HT1080 (cell line): Measurements from ENCODE around the gene RAD51B. TPM values are rescaled to one million over a fixed set of nuclear protein-coding genes. Genes with fewer than 3 reads are reported as not detected.
A peak's percentile ranks its signal among the peaks of the same experiment; 100 is the strongest.
"Not testable (repeated sequence)": the region's sequence is repeated elsewhere in the genome, so short reads cannot be mapped to it uniquely, and the experiment has no call there.

Experiments
- DNase-seq: peaks from one replicate; pipeline ENCODE4 v3.0.0-alpha.2; 2015; ENCODE audit warnings: low read depth
- total RNA-seq: library from RNA; depleted of rRNA; stranded (reverse); fragments of >200 nt; shearing (Covaris generic); gene quantifications from 2 replicates; pipeline ENCODE4 v1.2.3, GENCODE V29; 2014

Gene RAD51B
- total RNA-seq, 1 experiment from 2014 or later: 8.5 TPM

DNA sequence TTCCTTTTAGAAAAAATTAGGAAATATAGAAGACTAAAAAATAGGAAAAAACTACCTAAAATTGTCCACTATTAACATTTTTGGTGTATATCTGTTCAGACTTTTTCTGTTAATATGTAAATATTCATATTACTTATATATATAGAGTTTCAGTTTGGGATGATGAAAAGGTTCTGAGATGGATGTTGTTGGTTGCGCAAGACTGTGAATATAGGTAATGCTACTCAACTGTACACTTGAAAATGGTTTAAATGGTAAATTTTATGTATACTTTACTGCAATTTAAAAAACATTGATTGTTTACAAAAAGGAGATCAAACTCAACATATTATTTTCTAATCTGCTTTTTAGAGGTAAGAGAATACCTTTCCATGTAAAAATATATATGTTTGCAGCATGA is 200.9 kb downstream of the RAD51B start:
- DNase-seq: no peak

DNA sequence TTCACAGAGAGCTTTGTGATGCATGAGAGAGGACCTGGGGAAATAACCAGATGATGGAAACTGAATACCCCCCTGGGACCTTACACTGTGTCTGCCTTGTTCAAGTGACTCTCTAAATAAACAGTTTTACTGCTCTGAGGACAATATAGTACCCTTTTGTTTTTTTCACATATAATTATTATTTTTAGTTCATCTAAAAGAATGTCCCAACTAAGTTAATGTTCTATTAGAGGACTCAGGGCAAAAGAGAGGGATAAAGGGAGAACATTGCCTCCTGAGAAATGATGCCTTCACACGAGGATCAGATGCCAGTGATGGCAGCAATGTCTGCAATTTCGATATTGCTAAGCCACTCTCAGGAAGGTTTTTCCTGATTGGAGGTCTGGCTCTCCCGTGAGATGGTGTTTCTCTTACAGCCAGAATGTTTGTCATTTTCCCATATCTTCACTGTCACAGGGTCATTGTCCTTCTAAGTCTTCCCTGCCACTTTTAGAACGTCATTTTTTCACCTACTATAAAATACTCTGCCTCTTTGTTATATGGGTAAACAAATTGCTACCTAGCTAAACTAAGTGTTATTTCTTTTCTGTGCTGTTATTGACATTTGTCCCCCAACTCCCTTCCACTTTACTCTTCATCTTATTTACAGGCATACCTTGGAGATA is 201.6 kb downstream of the RAD51B start:
- DNase-seq: no peak

DNA sequence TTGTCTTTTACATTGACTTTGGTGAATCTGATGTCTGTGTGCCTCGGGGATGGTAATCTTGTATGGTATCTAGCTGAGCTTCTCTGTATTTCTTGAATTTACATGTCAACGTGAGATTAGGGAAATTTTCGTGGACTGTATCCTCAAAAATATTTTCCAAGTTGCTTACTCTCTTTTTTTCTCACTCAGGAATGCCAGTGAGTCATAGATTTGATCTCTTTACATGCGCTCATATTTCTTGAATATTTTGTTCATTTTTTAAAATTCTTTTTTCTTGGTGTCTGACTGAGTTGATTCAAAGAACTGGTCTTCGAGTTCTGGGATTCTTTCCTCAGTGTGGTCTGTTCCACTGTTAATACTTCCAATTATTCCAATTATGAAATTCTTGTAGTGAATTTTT is 207.7 kb downstream of the RAD51B start:
- no peak for DNase-seq

DNA sequence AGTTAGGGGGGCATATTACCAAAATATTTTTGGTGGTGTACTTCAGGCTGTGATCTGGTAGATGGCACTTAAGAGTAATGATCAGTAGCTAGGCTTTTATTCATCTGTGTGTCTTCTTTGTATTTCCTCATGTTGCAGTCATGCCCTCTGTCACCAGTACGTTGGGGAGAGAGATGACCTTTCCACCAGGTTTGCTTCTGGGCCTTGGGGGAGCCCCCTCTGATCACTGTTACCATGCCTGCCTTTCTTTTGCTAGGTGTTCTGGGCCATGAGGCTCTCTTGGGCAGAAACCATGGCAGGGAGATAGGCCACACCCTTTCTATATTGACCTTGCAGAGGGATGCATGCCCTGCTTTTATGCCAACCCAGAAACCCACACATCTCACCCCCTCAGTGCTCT is 208.5 kb downstream of the RAD51B start:
- DNase-seq: no peak

DNA sequence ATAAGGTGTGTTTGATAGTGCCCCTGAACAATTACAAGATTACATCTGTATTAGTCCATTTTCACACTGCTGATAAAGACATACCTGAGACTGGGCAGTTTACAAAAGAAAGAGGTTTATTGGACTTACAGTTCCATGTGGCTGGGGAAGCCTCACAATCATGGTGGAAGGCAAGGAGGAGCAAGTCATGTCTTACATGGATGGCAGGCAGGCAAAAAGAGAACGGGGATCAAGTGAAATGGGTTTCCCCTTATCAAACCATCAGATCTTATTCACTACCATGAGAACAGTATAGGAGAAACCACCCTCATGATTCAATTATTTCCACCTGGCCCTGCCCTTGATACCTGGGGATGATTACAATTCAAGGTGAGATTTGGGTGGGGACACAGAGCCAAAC is 211.4 kb downstream of the RAD51B start:
- DNase-seq: not testable (repeated sequence)

DNA sequence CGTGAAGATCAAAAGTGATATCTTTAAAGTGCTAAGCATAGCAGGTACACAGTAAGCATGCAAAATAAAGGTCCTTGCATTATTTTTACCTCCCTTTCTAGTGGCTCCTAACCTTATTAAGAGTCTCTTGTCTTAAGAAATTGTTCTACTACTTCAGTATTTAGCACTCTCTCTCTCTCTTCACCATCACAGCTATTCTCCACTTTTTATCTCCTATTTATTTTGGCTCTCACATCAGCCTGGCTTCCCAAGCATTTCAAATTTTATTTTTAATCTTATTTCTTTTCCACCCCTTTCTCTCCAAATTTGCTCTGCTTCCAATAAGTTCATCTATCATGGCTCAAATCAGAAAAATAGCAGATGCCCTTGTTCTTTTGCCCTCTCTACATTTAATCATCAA is 212.6 kb downstream of the RAD51B start:
- no peak for DNase-seq

DNA sequence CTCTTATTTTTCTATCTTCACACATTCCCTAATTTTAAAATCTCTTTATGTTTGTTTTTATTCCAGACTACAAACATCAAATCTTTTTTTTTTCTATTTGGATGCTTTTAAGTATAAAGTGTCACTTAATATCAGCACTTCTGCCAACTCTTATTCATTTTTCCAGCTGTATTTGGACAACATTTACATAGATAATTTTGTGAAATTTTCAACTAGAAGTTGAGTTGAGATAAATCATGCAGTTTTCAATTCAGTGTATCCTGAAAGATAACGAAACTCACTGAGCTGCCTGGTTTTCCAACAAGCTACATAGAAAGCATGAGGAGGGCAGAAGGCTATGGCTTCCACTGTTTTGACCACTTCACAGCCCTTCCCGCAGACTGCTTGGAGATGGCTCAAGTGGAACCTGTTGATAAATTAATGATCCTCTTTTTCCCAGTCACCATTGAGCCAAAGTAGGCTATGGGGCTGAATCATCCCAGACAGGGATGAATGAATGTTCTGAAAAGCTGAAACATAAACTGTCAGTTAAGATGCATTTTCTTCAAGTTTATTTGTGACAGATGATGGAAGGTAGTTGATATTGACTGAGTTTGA is 213.9 kb downstream of the RAD51B start:
- no peak for DNase-seq

DNA sequence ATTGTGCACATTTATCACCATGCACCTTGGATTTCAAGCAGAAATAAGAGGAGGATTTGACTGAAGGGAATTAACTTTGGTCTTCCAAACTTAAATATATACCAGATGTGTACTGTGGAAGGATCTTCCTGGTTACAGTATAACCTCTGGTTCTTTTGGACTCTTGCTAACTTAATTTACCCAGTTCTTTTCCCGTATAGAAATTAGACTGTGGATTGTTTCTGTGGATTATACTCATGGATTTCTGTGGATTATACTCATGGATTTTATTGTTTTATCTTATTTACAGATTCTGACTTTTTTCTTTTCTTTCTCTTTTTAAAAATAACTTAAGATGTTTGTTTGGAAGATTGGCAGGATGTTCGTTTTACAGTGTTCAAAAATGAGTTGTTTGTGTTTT is 215.3 kb downstream of the RAD51B start:
- DNase-seq: no peak

DNA sequence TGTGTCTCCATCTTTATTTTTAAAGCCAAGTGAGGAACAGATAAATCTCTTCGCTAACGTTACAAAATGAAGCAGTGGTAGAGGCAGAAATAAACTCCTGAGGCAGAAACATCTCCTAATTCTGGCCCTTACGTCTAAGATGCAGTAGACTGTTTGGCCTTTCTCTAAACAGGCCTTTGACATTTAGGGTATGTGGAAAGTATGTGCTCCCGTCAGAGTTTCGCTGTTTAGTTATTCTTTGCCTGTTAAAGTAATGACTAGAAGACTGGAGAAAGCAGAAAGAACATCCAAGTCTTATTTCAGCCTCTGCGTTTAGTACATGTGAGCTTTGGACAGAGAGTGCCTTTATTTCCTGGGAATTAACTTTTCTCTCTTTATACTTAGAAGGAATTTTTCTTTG is 216.6 kb downstream of the RAD51B start:
- DNase-seq: no peak

DNA sequence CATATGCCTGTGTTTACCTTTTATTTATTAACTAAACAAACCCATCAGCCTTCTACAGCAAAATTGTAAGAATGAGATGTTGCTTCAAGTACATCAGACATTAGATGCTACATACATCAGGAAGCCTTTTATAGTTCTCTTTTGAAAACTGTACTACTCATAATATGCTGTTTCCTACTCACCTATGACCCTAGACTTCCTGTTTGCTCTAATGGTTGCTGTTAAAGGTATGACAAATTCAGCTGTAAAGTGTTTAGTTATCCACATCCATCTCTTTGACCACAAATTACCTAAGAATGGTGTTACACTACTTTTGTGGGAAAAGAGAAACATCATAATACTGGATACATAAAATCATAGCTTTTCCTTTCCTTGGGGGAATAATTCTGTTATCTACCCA is 220.0 kb downstream of the RAD51B start:
- peak; percentile 35 for DNase-seq

DNA sequence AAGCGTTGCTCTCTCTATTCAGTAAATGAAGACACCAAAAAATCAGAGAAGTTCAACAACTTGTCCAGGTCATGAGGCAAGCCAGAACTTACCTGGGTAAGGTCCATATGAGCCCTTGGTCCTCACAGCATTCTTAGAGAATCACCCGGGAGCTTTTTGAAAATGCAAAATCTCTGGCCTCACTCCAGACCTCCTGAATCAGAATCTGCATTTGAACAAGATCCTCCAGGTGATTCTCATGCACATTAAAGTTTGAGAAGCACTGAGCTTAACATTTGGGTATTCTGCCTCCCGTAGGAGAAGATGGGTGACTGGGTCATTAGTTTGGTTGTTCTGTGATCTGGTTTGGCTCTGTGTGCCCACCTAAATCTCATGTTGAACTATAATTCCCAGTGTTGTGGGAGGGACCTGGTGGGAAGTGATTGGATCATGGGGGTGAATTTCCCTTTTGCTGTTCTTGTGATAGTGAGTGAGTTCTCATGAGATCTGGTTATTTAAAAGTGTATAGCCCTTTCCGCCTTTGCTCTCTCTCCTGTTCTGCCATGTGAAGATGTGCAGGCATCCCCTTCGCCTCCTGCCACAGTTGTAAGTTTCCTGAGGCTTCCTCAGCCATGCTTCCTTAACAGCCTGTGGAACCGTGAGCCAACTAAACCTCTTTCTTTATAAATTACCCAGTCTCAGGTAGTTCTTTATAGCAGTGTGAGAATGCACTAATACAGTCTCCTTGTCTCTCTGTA is 221.2 kb downstream of the RAD51B start:
- DNase-seq: no peak

DNA sequence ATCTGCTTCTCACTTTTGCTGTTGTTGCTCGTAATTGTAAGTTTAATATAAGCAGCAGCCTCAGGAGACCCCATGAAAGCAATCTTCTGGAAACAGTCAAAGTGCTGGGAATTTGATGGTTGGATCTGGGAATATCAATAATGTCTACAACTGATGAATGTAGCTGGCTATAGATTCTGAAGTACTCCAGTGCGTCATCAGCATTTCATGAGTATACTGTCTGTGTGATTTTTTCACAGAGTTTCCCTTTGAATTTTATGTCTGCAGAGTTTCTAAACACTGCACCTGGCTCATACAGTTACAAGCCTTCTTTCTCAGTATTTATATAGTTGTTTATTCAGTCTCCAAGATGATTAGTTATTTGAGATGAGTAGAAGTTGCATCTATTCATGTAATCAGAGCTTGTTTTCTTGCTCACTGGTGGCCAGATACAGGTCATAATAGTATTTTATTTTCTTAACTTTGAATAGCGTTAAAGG is 222.3 kb downstream of the RAD51B start:
- DNase-seq: no peak

DNA sequence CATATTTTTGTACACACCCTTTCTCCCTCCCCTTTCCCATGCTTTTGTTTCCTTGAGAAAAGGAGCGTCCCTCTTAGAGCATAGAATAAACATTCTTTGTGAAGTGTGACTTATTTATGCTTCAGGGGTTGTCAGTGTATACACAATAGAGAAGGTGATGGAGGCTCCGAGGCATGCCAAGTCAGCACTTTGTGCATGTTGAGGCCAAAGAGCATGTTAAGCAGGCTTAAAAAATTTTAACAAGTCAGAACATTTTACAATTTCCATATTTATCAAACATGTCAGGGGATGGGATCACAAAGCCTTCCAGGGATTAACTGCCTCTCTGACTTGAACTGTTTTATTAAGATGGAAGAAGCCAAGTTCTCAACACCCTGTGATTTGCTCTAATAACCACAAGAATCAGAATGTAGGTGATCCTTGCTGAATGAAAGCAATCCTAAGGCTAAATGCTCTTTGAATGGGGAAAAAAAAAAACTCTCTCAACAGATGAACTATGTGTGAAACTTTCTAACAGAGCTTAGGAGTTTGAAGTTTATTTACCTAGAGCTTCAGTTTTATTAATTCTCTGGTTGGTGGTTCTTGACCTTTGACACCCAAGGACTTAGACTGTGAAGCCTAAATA is 223.1 kb downstream of the RAD51B start:
- no peak for DNase-seq

DNA sequence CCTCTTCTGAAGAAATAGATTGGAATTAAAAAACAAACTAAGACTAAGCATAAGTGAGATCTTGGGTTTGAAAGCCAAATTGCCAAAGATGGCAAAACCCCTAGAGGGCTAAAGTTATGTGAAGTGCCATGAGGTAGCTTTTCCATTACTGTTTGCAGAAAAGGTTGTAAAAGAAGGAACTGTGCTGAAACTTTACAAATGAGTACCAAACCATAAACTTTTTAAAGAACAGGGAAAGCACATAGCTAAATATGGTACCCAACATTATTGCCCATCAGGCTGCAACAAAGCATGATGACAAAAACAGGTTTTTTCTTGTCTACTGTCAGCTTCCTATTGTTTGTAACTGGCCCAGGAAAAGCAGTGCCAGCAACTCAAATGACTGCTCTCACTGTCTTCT is 224.2 kb downstream of the RAD51B start:
- DNase-seq: no peak

DNA sequence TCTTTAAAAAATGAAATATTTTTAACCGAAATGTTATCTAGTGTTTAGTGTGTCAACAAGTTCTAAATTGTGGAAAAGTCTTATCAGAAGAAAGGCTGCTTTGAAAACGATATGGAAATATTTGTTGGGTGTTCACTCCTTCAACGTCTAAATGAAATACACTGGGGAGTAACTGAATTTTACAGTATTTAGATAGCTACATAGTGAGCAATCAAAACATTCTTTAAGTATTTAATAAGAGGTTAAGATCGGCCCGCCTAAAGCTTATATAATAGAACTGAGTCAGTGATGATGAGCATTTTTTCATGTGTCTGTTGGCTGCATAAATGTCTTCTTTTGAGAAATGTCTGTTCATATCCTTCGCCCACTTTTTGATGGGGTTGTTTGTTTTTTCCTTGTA is 228.3 kb downstream of the RAD51B start:
- no peak for DNase-seq

DNA sequence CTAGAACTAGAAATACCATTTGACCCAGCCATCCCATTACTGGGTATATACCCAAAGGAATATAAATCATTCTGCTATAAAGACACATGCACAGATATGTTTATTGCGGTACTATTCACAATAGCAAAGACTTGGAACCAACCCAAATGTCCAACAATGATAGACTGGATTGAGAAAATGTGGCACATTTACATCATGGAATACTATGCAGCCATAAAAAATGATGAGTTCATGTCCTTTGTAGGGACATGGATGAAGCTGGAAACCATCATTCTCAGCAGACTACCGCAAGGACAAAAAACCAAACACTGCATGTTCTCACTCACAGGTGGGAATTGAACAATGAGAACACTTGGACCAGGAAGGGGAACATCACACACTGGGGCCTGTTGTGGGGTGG is 229.2 kb downstream of the RAD51B start:
- not testable (repeated sequence) for DNase-seq

DNA sequence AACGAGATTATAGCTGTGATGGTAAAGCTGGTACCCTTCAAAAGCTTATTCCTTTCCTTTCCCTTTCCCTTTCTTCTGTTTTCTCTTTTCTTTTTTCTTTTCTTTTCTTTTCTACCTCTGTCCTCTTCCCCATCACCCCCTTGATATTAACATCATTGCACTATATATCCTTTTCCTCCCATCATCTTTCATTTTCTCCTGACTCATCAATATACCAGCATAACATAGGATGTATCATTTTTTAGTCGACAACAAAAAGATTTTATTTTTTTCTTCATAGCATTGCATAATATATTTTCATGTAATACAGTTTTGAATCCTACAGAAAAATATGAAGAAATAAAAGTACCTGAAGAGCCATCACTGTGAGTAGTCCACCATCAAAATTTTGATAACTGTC is 230.6 kb downstream of the RAD51B start:
- no peak for DNase-seq

DNA sequence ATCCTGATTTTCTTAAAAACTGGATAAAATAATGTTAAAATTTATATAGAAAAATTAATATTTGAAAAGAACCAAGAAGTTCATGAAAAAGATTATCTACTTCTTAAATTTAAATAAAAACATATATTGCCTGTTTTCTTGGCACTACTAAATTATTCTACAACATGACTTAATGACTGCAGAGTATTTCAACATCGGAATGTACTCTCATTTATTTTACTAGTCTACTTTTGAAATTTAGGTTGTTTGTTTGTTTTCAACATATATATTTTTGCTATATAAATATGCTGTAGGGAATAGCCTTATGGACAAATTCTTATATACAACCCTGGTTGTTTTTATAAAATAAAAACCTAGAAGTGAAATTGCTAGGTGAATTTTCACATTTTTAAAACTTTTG is 231.6 kb downstream of the RAD51B start:
- DNase-seq: no peak

DNA sequence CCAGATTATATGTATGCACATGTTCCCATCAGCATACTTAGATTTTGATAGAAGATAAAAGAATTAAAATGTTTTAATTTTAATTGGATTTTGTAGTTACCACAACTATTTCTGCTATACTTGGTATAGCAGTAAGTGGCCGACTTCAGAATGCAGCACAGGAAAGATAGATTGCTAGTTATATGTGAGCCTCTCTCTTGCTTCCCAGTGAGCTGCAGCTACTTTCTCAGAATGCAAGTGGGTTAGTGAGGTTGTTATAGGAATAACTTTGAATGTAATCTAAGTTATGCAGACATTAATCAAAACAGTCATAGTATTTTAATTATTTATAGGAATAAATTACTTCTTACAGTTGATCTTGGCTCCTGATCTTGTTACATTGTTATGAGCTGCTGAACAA is 240.6 kb downstream of the RAD51B start:
- DNase-seq: no peak

DNA sequence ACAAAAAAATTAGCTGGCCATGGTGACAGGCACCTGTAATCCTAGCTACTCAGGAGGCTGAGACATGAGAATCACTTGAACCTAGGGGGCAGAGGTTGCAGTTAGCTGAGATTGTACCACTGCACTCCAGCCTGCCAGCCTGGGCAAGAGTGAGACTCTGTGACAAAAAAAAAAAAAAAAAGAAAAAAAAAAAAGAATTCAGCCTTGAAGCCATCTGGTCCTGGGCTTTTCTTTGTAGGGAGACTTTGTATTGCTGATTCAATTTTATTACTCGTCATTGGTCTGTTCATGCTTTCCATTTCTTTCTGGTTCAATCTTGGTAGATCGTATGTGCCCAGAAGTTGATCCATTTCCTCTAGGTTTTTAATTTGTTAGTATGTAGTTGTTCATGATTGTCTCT is 243.1 kb downstream of the RAD51B start:
- no peak for DNase-seq

DNA sequence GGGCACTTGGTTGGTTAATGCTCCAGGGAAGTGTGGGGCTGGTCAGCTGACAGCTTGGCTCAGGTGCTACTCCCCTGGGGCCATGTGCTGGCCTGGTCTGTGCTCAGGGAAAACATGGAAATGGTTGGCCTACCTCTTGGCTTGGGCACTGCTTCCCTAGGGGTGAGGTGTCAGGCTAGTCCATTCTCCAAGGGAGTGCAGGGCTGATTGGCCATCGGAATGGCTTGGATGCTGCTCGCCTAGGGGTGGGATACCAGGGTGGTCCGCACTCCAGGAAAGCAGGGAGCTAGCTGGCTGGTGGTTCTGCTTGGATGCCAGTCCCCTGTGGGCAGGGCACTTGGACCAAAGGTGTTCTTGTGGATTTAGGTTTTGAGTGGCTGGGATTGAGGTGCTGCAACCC is 245.7 kb downstream of the RAD51B start:
- DNase-seq: no peak

DNA sequence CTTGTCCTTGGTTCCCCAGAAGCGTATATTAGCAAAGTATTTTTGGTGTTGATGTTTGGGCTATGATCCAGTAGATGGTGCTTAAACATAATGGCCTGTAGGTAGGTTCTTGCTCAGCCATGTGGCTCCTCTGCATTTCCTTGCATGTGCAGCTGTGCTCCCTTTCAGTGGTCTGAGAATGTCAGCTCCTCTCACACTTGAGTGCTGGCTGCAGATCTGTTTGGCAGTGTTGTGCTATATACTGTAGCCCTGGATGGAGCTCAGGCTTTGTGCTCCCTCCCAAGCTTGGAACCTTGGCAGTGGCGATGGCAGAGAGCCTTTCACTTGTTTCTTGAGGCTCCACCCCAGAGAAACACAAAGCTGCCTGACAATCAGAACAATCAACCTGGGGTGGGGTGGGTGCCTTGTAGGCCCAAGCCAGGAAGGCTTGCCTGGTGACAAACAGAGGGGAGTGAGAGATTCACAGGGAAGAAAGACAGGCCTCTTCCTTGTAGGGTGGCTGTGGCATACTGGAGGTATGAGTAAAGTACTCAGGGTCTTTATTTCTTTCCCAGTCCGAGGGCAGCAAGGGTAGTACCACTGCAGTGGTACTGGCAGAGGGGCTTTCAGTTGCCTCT is 255.3 kb downstream of the RAD51B start:
- DNase-seq: no peak
